GM21825 (cell line): ENCODE measurements around the gene FLCN.
"Not testable (repeated sequence)": the region's sequence is repeated elsewhere in the genome, so short reads cannot be mapped to it uniquely, and the experiment has no call there.

Source experiments
- ATAC-seq: cut with Tn5 transposase; IDR thresholded peaks from one replicate; pipeline ENCODE4 v1.9.1; 2021; ENCODE audit warnings: mild to moderate bottlenecking, moderate library complexity; ENCODE audit not compliant: unreplicated experiment

The FLCN gene

GRCh38 chr17:17188586-17188985 lies 48.4 kb downstream of the FLCN start:
- ATAC-seq = no peak

GRCh38 chr17:17186551-17187505 lies 50.1 kb downstream of the FLCN start:
- ATAC-seq = no peak

GRCh38 chr17:17186051-17186450 lies 50.9 kb downstream of the FLCN start:
- no peak for ATAC-seq

- ATAC-seq = not testable (repeated sequence)
These were observed 51.8 kb downstream of the FLCN start for GRCh38 chr17:17184985-17185757.

- no peak for ATAC-seq
These were observed 53.2 kb downstream of the FLCN start for GRCh38 chr17:17183744-17184143.

GRCh38 chr17:17182598-17183136 lies 54.3 kb downstream of the FLCN start:
- ATAC-seq = peak; percentile 2

- peak; percentile 47 for ATAC-seq
These were observed 55.0 kb downstream of the FLCN start for GRCh38 chr17:17181666-17182597.

GRCh38 chr17:17180741-17181525 lies 56.0 kb downstream of the FLCN start:
- ATAC-seq = no peak

GRCh38 chr17:17180141-17180603 lies 56.8 kb downstream of the FLCN start:
- ATAC-seq = no peak

GRCh38 chr17:17179371-17179827 lies 57.6 kb downstream of the FLCN start:
- no peak for ATAC-seq

- no peak for ATAC-seq
These were observed 59.8 kb downstream of the FLCN start for GRCh38 chr17:17177176-17177575.

GRCh38 chr17:17176341-17176740 lies 60.6 kb downstream of the FLCN start:
- no peak for ATAC-seq

GRCh38 chr17:17175917-17176316 lies 61.1 kb downstream of the FLCN start:
- no peak for ATAC-seq

GRCh38 chr17:17175340-17175739 lies 61.6 kb downstream of the FLCN start:
- no peak for ATAC-seq

- ATAC-seq = no peak
These were observed 63.0 kb downstream of the FLCN start for GRCh38 chr17:17173921-17174320.

- no peak for ATAC-seq
These were observed 64.0 kb downstream of the FLCN start for GRCh38 chr17:17172990-17173389.

GRCh38 chr17:17172001-17172939 lies 64.7 kb downstream of the FLCN start:
- ATAC-seq = no peak

GRCh38 chr17:17171186-17171585 lies 65.8 kb downstream of the FLCN start:
- ATAC-seq = no peak
